ENCODE results near the gene PGS1. TPM values are rescaled to one million over a fixed set of nuclear protein-coding genes. Genes with fewer than 3 reads are reported as not detected.

PGS1 gene
- total and polyA plus RNA-seq, 2 experiments from 2014 or later = 30.4 to 42.5 TPM

DNA sequence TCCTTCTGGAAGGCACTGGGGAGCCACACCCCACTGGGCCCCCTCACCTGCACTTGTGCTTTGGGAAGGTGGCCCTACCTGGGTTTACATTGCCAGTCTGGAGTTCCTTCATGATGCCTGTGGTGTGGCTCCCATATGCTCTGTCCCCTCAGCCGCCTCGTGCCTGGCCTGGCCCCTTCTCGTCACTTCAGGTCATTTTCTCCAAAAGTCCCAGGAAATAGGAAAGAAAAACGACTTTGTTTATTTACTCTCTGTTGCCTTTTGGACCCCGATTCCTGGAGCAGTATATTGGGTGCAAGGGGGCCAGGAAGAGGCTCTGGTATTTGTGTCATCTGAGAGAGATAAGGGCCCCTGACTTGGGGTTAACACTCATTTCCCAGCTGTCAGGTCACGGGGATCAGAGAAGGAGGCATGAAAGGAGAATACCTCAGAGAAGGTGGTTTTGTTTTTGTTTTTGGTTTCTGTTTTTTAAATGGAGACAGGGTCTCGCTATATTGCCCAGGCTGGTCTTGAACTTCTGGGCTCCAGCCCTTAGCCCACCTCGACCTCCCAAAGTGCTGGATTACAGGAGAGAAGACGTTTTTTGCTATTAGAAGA lies 23.3 kb upstream of the PGS1 start:
- Histone ChIP-seq H3K9me2 (replicated peaks; ENCODE audit: insufficient read depth) (no peaks in the 10 kb centered on the region), H3K36me3 (replicated peaks; ENCODE audit: insufficient read depth, low read depth) (no peaks in the 10 kb centered on the region), H3K4me1 (ENCODE audit: insufficient read depth) (peaks cover 49% of the 10 kb centered on the region), H2AFZ (no peak overlapping the region), H4K20me1 (ENCODE audit: insufficient read depth, poor library complexity, severe bottlenecking) (peaks cover 37% of the 10 kb centered on the region), H3K27me3 (no peaks in the 10 kb centered on the region), H3K4me3 (no peak overlapping the region), H3K27ac (peak overlapping the region; percentile 99), H3K9me3 (ENCODE audit: low read depth) (no peaks in the 10 kb centered on the region), H3K79me2 (peaks cover 46% of the 10 kb centered on the region), H3K4me2 (peak overlapping the region; percentile 99)
- no peak for DNase-seq (ENCODE audit: low spot score)
- 61% methylated on average over 9 of the region's 9 CpGs for WGBS (ENCODE audit: low lambda C conversion rate, missing lambda C conversion rate)
- TF ChIP-seq, protein P1, sequence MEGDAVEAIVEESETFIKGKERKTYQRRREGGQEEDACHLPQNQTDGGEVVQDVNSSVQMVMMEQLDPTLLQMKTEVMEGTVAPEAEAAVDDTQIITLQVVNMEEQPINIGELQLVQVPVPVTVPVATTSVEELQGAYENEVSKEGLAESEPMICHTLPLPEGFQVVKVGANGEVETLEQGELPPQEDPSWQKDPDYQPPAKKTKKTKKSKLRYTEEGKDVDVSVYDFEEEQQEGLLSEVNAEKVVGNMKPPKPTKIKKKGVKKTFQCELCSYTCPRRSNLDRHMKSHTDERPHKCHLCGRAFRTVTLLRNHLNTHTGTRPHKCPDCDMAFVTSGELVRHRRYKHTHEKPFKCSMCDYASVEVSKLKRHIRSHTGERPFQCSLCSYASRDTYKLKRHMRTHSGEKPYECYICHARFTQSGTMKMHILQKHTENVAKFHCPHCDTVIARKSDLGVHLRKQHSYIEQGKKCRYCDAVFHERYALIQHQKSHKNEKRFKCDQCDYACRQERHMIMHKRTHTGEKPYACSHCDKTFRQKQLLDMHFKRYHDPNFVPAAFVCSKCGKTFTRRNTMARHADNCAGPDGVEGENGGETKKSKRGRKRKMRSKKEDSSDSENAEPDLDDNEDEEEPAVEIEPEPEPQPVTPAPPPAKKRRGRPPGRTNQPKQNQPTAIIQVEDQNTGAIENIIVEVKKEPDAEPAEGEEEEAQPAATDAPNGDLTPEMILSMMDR (IDR thresholded peaks at IDR 0.05; ENCODE audit: poor library complexity) = no peak
- TF ChIP-seq EZH2 (IDR thresholded peaks at IDR 0.05; ENCODE audit: borderline replicate concordance) = no peak
- TF ChIP-seq EZH2phosphoT487 (IDR thresholded peaks at IDR 0.05; ENCODE audit: low read depth, severe bottlenecking, unreplicated experiment) = no peak

- peaks cover 49% of the 10 kb centered on the region for H3K4me1 ChIP-seq (ENCODE audit: insufficient read depth)
- H2AFZ ChIP-seq = no peak overlapping the region
- H3K79me2 ChIP-seq = peaks cover 46% of the 10 kb centered on the region
- H3K27me3 ChIP-seq = no peaks in the 10 kb centered on the region
- H3K9me2 ChIP-seq (replicated peaks; ENCODE audit: insufficient read depth) = no peaks in the 10 kb centered on the region
- peak overlapping the region; percentile 99 for H3K27ac ChIP-seq
- H3K4me3 ChIP-seq = no peak overlapping the region
- DNase-seq (ENCODE audit: low spot score) = no peak
- no peaks in the 10 kb centered on the region for H3K9me3 ChIP-seq (ENCODE audit: low read depth)
- peak overlapping the region; percentile 99 for H3K4me2 ChIP-seq
- H3K36me3 ChIP-seq (replicated peaks; ENCODE audit: insufficient read depth, low read depth) = no peaks in the 10 kb centered on the region
- peaks cover 37% of the 10 kb centered on the region for H4K20me1 ChIP-seq (ENCODE audit: insufficient read depth, poor library complexity, severe bottlenecking)
- 41% methylated on average over 3 of the region's 3 CpGs for WGBS (ENCODE audit: low lambda C conversion rate, missing lambda C conversion rate)
- TF ChIP-seq EZH2 (IDR thresholded peaks at IDR 0.05; ENCODE audit: borderline replicate concordance) = no peak
- TF ChIP-seq, protein P1 (IDR thresholded peaks at IDR 0.05; ENCODE audit: poor library complexity) = no peak
- TF ChIP-seq EZH2phosphoT487 (IDR thresholded peaks at IDR 0.05; ENCODE audit: low read depth, severe bottlenecking, unreplicated experiment) = no peak
Observed at GRCh38 chr17:78355701-78356100, 22.7 kb upstream of the PGS1 start.

DNA sequence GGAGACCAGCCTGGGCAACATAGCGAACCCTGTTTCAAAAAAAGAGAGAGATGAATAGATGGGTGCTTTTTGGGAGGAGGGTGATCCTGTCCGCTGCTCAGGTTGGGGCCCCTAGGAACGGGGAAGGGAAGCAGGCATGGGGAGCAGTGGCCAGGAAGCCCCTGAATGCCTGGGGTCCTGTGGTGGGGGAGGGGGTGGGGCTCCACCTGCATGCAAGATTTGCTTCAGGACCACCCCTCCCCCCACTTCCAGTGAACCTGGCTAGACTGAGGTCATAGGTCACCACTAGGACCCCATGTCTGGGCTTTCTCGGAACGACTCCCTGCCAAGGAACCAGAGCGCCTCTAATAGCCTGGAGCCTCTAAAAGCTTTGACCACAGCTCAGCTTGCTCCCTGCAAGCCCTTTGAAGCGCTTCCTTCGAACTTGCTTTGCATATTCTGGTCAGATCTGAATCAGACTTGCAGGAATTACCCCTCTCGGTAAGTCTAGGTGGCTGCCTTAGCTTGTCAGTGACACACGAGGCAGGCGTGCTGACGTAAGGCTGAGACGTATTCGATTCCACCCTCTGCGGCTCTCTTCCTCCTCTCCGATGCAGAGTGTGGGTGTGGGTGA lies 22.2 kb upstream of the PGS1 start:
- peaks cover 46% of the 10 kb centered on the region for H3K79me2 ChIP-seq

More for the DNA sequence above, 22.2 kb upstream of the PGS1 start:
- H3K4me3 ChIP-seq = peak overlapping the region; percentile 21
- no peaks in the 10 kb centered on the region for H3K9me2 ChIP-seq (replicated peaks; ENCODE audit: insufficient read depth)
- peak overlapping the region; percentile 99 for H3K27ac ChIP-seq
- peak; percentile 67 for DNase-seq (ENCODE audit: low spot score)
- H3K4me2 ChIP-seq = peak overlapping the region; percentile 99
- H4K20me1 ChIP-seq (ENCODE audit: insufficient read depth, poor library complexity, severe bottlenecking) = peaks cover 37% of the 10 kb centered on the region
- 45% methylated on average over 16 of the region's 16 CpGs for WGBS (ENCODE audit: low lambda C conversion rate, missing lambda C conversion rate)
- H3K27me3 ChIP-seq = no peaks in the 10 kb centered on the region
- H3K4me1 ChIP-seq (ENCODE audit: insufficient read depth) = peaks cover 53% of the 10 kb centered on the region
- no peaks in the 10 kb centered on the region for H3K36me3 ChIP-seq (replicated peaks; ENCODE audit: insufficient read depth, low read depth)
- TF ChIP-seq, protein P1 (IDR thresholded peaks at IDR 0.05; ENCODE audit: poor library complexity) = no peak
- TF ChIP-seq EZH2 (IDR thresholded peaks at IDR 0.05; ENCODE audit: borderline replicate concordance) (no peak), EZH2phosphoT487 (IDR thresholded peaks at IDR 0.05; ENCODE audit: low read depth, severe bottlenecking, unreplicated experiment) (no peak)
- no peaks in the 10 kb centered on the region for H3K9me3 ChIP-seq (ENCODE audit: low read depth)
- no peak overlapping the region for H2AFZ ChIP-seq
